ENCODE data around the gene PSMB1.

DNA sequence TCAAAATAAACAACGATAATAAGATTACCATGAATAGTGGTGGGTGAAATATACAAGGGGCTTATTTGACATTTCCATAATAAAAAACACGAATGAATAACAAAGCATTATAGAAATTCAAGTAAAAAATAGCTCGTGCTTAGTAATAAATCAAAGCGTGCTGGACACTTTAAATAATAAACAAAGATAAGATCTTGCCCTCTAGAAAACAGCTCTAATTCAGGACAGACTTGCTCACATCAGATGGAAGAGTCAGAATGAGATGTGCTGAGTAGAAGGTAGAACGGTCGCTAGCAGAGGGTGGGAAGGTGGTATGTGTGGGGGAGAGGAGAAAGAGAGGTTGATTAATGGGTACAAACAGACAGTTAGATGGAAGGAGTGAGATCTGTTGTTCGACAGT is 27.3 kb downstream of the PSMB1 start:
- no peak for TF ChIP-seq POLR2AphosphoS5 (IDR thresholded peaks at IDR 0.05)
- TF ChIP-seq, protein P1, sequence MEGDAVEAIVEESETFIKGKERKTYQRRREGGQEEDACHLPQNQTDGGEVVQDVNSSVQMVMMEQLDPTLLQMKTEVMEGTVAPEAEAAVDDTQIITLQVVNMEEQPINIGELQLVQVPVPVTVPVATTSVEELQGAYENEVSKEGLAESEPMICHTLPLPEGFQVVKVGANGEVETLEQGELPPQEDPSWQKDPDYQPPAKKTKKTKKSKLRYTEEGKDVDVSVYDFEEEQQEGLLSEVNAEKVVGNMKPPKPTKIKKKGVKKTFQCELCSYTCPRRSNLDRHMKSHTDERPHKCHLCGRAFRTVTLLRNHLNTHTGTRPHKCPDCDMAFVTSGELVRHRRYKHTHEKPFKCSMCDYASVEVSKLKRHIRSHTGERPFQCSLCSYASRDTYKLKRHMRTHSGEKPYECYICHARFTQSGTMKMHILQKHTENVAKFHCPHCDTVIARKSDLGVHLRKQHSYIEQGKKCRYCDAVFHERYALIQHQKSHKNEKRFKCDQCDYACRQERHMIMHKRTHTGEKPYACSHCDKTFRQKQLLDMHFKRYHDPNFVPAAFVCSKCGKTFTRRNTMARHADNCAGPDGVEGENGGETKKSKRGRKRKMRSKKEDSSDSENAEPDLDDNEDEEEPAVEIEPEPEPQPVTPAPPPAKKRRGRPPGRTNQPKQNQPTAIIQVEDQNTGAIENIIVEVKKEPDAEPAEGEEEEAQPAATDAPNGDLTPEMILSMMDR (IDR thresholded peaks at IDR 0.05), result no peak
